Measurements from ENCODE around the gene GPR65.

GPR65 gene

DNA sequence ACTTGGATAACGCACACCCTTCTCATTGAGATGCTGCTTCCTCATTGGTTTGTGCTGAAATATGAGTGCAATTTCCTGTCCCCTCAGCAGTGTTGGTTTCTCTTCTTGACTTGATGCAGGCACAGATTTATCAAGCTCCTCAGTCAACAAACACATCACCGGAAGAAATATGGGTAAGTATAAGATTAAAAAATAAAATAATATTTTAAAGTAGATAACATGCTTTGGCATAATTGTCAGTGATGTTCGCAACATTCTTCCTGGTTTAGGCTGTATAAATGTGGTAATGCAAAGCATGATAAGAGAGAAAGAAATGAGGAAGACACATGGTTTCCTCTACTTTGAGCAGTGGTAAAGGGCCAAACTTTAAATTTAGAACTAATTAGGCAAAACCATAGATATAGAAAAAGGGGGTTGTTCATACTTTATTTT, at the start of gene GPR65:
GPR65 (plus strand) TSS at position 86 of the 432 bp plus-strand sequence. CDS start 5,713 bp downstream, outside the sequence.
- DNase-seq, result no peak

GRCh38 chr14:87955501-87955900, 49.4 kb upstream of the GPR65 start:
- DNase-seq, result no peak

DNA sequence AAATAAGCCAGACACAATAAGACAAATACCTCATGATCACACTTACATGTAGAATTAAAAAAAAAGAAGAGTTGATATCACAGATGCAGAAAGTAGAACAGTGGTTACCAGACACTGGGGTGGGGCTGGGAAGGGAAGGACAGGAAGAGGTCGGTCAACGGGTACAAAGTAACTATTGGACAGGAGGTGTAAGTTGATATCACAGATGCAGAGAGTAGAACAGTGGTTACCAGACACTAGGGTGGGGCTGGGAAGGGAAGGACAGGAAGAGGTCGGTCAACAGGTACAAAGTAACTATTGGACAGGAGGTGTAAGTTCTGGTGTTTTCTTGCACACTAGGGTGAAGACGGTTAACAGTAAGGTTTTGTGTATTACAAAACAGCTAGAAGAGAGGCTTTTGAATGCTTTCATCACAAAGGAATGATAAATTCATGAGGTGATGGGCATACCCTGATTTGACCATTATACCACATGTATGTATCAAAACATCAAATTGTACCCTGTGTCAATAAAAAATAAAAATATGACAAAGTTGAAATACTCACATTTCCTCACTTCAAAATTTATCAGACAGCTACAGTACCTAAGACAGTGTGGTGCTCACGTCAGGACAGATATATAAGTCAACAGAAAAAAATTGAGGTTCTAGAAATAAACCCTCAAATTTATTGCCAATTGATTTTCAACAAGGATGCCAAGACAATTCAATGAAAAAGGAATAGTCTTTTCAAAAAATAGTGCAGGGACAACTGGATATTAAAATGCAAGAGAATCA, 44.7 kb upstream of the GPR65 start:
- no peak for DNase-seq

DNA sequence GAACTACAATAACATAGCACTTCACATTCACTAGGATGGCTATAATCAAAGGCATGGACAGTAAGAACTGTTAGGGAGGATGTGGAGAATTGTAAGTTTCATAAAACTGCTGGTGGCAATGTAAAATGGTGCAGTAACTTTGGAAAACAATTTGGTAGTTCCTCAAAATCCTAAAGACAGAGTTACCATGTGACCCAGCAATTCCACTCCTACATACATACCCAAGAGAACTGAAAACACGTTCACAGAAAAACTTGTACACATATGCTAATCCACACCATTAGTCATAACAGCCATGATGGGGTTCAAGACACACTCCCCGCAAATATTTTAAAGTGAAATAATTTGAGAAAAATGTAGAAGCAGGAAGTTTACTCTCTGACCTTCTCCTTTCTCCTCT, 43.7 kb upstream of the GPR65 start:
- no peak for DNase-seq

GRCh38 chr14:87966816-87967215, 38.1 kb upstream of the GPR65 start:
- DNase-seq, result no peak

GRCh38 chr14:87967496-87967895, 37.4 kb upstream of the GPR65 start:
- no peak for DNase-seq

GRCh38 chr14:87971010-87971409, 33.9 kb upstream of the GPR65 start:
- no peak for DNase-seq

- DNase-seq, result no peak
These were observed 29.3 kb upstream of the GPR65 start for GRCh38 chr14:87975636-87976035.

DNA sequence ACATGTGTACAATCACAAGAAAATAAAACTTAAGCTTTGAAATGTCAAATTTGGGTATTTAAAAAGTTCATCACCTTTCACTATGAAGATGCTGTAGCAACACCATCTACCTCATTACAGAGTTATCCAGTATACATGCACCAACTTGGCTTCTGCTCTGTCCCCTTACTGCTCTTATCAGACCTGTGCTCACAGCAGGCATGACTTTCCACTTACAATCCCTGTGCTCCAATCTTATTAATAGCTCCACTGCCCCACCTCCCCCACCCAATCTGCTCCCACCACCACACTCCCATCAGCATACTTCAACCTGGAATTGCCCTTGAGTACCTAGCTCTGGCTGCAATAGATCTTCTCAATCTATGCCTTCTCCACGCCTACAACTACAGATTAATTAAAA, 25.2 kb upstream of the GPR65 start:
- no peak for DNase-seq

GRCh38 chr14:87989221-87989955, 15.5 kb upstream of the GPR65 start:
- DNase-seq, result no peak

DNA sequence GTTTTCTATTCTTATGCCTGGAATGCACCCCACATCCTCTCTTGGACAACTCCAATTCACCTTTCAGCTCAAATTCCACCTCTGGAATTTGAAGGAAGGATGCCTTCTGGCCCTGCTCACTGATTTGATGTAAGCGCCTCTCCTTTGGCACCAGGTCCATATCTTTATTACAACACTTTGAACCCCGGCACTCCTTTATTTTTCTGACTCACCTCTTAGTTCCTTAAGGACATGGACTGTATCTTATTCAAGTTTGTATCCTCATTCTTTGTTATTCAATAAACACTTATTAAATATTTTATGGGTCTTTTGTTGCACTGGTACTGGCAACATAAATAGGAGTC, 15.0 kb upstream of the GPR65 start:
- DNase-seq, result no peak

DNA sequence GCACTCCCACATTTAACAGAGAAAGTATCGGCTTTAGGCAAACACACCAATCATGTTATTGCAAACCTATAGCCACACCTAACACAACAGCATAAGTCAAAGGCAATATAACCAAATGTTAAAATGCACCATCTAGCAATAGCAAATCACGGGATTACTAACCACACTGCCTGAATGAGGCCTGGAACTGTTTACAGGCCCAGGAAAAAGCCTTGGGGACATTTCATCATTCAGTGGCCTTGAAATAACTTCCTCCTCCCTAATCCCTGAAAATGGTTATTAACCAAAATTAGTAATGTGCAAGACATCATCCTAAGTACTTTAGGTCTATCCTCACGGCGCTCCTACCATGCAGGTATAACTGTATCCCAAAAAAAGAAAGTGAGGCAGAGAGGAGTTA, 14.3 kb upstream of the GPR65 start:
- DNase-seq, result no peak

- no peak for DNase-seq
These were observed 12.6 kb upstream of the GPR65 start for GRCh38 chr14:87992346-87992717.

DNA sequence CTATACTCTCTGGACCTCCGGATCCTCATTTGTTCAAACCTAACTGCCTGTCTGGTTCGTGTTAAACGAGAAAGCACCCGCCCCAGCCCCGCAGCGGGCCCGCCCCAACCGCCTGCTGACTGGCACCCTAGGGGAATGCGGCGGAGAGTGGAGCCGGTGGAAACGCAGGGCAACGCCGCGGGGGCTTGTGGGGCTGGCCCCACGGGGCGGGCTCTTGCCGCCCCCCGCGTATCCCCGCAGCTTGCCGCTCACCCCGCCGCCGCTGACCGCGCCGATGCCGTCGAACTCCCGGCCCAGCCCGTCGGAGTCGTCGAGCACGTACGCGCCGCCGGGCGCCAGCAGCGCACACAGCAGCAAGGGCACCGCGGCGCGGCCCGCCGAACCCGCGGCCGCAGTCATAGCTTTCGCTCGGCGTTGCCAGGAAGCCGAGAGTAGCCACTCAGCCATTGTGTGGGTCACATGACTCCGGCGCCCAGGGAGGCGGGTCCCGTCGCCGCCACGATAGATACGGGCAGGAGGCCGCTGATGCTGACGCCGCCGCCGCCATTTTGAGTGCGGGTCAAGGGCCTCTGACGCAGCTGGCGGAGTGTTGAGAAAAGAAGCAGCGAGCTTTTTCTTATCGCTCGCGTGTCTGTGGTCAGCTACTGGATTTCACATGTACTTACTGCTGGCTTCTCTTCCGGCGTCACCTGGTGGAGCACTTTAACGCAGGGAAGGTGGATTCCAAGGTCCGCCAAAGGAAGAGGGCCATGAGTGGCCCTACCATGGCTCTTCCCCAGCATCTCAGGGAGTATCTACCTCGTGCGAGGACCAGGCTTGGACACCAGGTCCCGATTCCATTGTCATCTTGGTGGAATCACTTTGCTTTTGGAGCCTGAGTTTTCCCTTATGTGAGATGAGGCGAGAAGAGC, 12.0 kb upstream of the GPR65 start, which contains the start of gene GALC:
GALC (minus strand) TSS at position 465 of the 911 bp plus-strand sequence; CDS start at position 447, 18 bp downstream.
- DNase-seq, result peak; percentile 65

- DNase-seq, result no peak
These were observed 10.0 kb upstream of the GPR65 start for GRCh38 chr14:87994974-87995373.

GRCh38 chr14:87995500-87996290, 9.2 kb upstream of the GPR65 start:
- DNase-seq, result no peak

DNA sequence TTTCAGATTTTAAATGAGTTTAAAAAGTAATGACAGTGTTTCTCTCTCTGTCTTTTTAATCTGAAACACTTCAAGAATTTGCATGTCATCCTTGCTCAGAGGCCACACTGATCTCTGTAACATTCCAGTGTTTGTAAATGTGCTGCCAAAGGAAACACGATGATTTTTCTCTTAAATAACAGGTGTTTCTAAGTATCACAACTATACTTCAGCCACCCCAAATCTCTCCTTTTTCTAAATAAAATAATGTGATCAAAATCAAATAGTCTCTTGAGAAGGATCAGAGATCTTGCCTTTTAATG, 8.7 kb upstream of the GPR65 start:
- DNase-seq, result no peak

DNA sequence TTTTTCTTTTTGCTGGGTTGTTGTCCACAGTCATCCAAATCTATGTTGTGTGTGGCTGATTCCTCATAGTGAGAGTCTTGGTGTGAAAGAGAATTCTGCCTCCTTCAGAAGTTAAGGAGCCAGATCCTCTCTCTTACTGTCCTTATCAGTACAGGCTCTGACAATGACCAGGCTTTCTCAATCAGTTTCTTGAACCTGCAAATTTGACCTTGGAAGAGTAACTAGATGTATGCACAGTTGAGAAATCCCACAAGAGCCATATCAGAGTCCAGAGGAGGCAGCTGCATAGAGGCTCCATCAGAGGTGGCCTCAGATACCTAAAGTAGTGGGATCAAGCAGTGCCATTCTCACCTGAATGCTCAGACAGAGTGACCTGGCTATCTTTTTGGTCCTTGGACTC, 6.5 kb upstream of the GPR65 start:
- no peak for DNase-seq

DNA sequence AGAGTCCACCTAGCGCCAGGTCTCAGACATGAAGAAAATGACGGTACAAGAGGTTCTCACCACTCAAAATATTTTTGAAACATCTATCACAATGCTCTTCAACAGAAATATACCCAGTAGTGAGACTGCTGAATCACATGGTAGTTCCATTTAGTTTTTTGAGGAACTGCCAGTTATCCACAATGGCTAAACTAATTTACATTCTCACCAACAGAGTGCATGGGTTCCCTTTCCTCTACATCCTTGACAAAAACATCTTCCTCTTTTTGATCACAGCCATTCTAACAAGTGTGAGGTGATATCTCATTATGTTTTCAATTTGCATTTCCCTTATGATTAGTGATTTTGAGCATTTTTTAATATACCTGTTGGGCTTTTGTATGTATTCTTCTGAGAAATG, 5.7 kb upstream of the GPR65 start:
- DNase-seq, result no peak

DNA sequence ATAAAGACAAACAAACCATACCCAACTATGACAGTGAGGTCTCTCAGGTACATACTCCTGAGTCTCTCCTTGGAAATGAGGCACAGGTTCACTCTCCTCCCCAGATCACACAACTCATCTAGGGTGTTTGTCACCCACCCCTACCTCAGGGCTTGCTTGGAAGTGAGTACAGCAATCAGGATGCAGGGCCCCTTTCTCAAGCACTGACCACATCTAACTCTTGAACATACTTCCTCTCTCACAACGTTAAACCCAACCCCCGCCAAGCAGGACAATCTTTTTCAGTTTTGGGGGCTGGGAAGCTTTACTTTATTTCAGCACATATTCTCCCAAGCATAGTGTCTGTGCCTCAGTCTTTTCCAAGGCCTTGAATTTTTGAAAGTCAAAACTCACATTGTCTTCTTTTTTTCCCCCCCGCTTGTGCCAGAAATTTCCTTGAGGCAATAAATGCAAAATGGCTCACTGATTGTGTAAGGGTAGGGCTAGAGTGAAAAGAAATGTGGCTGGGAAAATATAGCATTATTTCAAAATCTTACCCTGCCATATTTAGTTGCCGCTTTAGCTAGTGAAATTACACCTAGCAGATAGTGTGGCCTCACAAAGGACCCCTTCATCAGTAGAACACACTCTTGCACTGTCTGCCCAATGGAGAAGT, 2.4 kb upstream of the GPR65 start:
- no peak for DNase-seq

DNA sequence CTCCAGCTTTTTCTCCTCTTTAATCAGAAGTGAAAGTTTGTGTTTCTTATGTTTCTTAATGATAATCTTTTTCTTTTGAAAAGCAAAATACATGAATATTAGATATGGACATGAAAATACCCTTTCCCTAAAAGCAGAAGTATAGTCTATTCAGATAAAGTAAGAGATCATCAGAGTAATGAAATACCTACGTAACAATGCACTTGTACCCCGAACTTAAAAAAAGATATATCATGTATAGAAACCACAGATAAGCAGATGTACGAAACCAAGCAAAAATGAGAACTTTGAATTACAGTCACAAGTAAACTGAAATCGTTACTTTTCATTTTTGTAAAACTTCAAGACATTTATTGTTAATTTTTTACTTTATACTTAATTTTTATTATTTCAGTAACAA, 1.5 kb upstream of the GPR65 start:
- no peak for DNase-seq

DNA sequence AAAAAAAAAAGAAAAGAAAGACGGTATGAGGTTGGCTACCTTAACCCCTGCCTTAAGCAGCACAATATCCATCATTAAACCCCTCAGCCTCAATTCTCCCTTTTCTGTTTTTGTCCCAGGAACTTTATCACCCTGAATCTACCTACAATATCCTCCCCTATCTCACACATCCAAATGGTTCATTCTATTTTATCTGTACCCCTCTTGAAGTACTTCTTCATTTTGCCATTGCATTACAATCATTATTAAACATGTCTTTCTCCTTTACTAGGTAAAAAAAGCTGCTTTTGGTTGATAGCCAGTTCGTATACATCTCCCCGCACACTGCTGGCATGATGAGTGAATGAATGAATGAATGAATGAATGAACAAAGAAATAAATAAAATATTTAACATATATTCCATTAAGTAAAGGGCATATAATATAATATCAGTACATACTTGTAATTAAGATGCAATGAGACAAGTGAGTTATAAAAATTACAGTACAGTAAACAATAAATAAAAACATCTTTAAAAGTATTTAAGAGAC, 364 bp upstream of the GPR65 start:
- no peak for DNase-seq
